Gastroesophageal sphincter (tissue), 4 donors: ENCODE results near the gene SPSB2. TPM values are rescaled to one million over a fixed set of nuclear protein-coding genes. Genes with fewer than 3 reads are reported as not detected.

Source experiments
- ATAC-seq: fragments of 150-250 bp; one replicate; pipeline ENCODE4 v1.9.1; 2016; ENCODE audit warnings: mild to moderate bottlenecking, moderate library complexity
- H3K27ac ChIP-seq, 4 donors: fragments of 200-600 bp; sonication (generic) in 3 of 4; 1 replicate in 3 of 4; 2 replicates in 1 of 4; pipeline ENCODE4 v1.5.1; 2016 to 2019
- H3K27me3 ChIP-seq: fragments of 200-600 bp; sonication (generic); one replicate; pipeline ENCODE4 v1.5.1; 2019
- H3K36me3 ChIP-seq, 2 donors: fragments of 200-600 bp; sonication (generic); one replicate each; pipeline ENCODE4 v1.5.1; 2019; ENCODE audit warnings: control low read depth in 1 of 2
- H3K4me1 ChIP-seq, 3 donors: fragments of 200-600 bp; sonication (generic); 1 replicate in 2 of 3; 2 replicates in 1 of 3; pipeline ENCODE4 v1.5.1; 2016 to 2019; ENCODE audit warnings: control low read depth in 2 of 3
- H3K4me3 ChIP-seq, 2 donors: fragments of 200-600 bp; sonication (generic); one replicate each; pipeline ENCODE4 v1.5.1; 2019; ENCODE audit warnings: mild to moderate bottlenecking in 1 of 2, moderate library complexity in 1 of 2
- H3K9me3 ChIP-seq, 3 donors: fragments of 200-600 bp; sonication (generic); one replicate each; pipeline ENCODE4 v1.5.1; 2017 to 2019; ENCODE audit warnings: control low read depth in 2 of 3
- EP300 ChIP-seq: sonication (generic); formaldehyde crosslinking; IDR thresholded peaks from one replicate; pipeline ENCODE4 v1.6.1; 2017; ENCODE audit warnings: antibody characterized with exemption, mild to moderate bottlenecking
- POLR2A ChIP-seq, 2 donors: fragments of 450-650 bp; IDR thresholded peaks; one replicate each; pipeline ENCODE4 v1.6.1; 2017; ENCODE audit warnings: antibody characterized with exemption in 2 of 2, mild to moderate bottlenecking in 2 of 2, moderate library complexity in 1 of 2
- POLR2AphosphoS5 ChIP-seq: sonication (generic); formaldehyde crosslinking; IDR thresholded peaks from one replicate; pipeline ENCODE4 v1.6.1; 2017; ENCODE audit warnings: antibody characterized with exemption
- WGBS, 2 donors: methylation state at CpG; one replicate each; pipeline ENCODE4 v1.1.5; 2018; ENCODE audit warnings: low coverage in 1 of 2; 5-methylcytosine and 5-hydroxymethylcytosine counted together
- total RNA-seq, 4 donors: library from RNA; depleted of rRNA; stranded (reverse); fragments of >200 nt; gene quantifications; one replicate each; pipeline ENCODE4 v1.1.0, GENCODE V29; 2016
- TF ChIP-seq, protein P1 (sequence below), 4 experiments: fragments of 200-600 bp in 2 of 4; fragments of 450-650 bp in 2 of 4; sonication (generic) in 1 of 4; IDR thresholded peaks; one replicate each; pipeline ENCODE4 v1.5.1; 2017 to 2019; ENCODE audit warnings: antibody characterized with exemption in 4 of 4, mild to moderate bottlenecking in 2 of 4, moderate library complexity in 2 of 4

The SPSB2 gene
- total RNA-seq, 4 donors from 2014 or later: 7.4 to 10.7 (median 8.1) TPM

DNA sequence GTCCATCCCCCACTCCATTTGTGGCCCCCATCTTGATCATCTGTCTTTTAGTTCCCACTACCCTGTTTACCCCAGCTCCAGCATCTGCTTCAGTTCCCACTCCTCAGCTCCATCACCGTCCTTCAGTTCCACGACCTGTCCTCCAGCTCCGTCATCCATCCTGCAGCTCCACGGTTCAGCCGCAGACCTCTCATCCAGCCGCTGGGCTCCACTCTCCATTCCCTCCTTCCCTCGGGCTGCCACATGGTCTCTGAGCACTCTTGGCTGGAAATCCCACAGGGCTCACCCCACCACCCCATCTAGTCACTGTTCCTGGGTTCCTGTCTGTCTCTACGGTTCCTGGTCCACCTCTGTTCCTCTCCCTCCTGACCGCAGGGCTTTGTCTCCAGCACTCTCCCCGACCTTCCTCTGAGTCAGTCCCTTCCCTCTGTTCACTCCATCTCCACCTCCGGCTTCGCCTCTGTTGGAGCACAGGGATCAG lies 48.2 kb downstream of the SPSB2 start:
- Histone ChIP-seq H3K9me3 (no peaks in the 10 kb centered on the region), H3K4me1 (peaks cover 0 to 77% (median 44%) of the 10 kb centered on the region in 3 donors), H3K27me3 (peaks cover 31% of the 10 kb centered on the region), H3K36me3 (peaks cover 0 to under 1% of the 10 kb centered on the region in 2 donors), H3K4me3 (peak overlapping the region in 1 of 2 donors; percentile 18), H3K27ac (peak overlapping the region in 1 of 4 donors; percentile 12)
- no peak for TF ChIP-seq EP300
- TF ChIP-seq POLR2A (IDR thresholded peaks at IDR 0.05): no peak
- no peak for TF ChIP-seq POLR2AphosphoS5
- 41 to 64% methylated on average over 7 to 12 of the region's 12 CpGs for WGBS, 2 donors
- ATAC-seq: no peak

DNA sequence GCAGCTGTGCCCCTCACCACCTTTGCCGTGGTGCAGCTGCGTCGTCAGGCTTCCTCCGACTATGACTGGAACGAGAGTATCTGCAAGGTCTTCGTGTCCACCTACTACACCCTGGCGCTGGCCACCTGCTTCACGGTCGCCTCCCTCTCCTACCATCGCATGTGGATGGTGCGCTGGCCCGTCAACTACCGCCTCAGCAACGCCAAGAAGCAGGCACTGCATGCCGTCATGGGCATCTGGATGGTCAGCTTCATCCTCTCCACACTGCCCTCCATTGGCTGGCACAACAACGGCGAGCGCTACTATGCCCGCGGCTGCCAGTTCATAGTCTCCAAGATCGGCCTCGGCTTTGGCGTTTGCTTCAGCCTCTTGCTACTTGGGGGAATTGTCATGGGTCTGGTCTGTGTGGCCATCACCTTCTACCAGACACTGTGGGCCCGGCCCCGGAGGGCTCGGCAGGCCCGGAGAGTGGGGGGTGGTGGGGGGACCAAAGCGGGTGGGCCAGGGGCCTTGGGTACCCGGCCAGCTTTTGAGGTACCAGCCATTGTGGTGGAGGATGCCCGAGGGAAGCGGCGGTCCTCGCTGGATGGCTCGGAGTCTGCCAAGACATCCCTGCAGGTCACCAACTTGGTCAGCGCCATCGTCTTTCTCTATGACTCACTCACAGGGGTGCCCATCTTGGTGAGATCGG lies 48.9 kb downstream of the SPSB2 start:
- Histone ChIP-seq H3K4me3 (no peak overlapping the region), H3K9me3 (no peaks in the 10 kb centered on the region), H3K27ac (no peak overlapping the region), H3K27me3 (peaks cover 31% of the 10 kb centered on the region), H3K4me1 (peaks cover 0 to 70% (median 37%) of the 10 kb centered on the region in 3 donors), H3K36me3 (no peaks in the 10 kb centered on the region)
- ATAC-seq: no peak
- WGBS, 2 donors: 82 to 95% methylated on average over 8 of the region's 37 CpGs
- no peak for TF ChIP-seq EP300
- TF ChIP-seq POLR2A (IDR thresholded peaks at IDR 0.05): no peak
- TF ChIP-seq POLR2AphosphoS5: no peak
- TF ChIP-seq, protein P1, sequence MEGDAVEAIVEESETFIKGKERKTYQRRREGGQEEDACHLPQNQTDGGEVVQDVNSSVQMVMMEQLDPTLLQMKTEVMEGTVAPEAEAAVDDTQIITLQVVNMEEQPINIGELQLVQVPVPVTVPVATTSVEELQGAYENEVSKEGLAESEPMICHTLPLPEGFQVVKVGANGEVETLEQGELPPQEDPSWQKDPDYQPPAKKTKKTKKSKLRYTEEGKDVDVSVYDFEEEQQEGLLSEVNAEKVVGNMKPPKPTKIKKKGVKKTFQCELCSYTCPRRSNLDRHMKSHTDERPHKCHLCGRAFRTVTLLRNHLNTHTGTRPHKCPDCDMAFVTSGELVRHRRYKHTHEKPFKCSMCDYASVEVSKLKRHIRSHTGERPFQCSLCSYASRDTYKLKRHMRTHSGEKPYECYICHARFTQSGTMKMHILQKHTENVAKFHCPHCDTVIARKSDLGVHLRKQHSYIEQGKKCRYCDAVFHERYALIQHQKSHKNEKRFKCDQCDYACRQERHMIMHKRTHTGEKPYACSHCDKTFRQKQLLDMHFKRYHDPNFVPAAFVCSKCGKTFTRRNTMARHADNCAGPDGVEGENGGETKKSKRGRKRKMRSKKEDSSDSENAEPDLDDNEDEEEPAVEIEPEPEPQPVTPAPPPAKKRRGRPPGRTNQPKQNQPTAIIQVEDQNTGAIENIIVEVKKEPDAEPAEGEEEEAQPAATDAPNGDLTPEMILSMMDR (IDR thresholded peaks at IDR 0.05): no peak

DNA sequence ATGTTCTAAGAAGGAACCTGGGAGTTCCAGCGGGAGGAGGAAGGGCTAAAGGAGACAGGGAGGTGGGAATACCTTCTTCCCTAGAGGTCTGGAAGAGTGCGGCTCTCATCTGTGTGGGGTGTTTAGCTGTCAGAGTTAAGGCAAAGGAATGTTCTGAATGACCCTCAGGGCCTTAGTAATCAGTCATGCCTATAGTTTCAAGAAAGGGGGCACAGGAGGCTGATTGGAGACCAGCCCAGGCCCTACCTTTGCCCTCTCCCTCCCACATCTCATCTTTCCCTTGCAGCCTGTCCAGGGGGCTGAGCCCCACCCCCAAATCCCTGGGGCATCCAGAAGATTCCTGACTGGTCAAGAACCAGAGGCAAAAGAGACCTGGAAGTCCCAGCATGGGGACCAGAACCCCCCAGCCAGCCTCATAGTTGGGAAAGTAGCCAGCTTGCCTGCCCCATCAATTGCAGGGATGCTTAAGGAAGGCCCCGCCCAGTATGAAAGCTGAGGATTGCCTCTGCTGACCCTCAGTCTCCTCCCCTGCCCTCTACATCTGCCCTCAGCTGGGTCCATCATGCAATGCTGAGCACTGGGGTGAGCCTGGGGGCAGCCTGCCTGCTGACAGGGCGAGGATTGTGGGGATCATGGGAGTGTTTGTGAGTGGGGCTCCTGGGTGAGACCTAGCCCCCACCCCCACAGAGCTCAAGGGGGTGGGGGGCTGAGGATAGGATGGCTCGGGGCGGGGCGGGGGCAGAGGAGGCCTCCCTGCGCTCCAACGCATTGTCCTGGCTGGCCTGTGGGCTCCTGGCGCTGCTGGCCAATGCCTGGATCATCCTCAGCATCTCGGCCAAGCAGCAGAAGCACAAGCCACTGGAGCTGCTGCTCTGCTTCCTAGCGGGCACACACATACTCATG lies 49.7 kb downstream of the SPSB2 start:
- H3K27me3 ChIP-seq: peaks cover 31% of the 10 kb centered on the region
- no peak for ATAC-seq
- 47 to 74% methylated on average over 2 of the region's 12 CpGs for WGBS, 2 donors

DNA sequence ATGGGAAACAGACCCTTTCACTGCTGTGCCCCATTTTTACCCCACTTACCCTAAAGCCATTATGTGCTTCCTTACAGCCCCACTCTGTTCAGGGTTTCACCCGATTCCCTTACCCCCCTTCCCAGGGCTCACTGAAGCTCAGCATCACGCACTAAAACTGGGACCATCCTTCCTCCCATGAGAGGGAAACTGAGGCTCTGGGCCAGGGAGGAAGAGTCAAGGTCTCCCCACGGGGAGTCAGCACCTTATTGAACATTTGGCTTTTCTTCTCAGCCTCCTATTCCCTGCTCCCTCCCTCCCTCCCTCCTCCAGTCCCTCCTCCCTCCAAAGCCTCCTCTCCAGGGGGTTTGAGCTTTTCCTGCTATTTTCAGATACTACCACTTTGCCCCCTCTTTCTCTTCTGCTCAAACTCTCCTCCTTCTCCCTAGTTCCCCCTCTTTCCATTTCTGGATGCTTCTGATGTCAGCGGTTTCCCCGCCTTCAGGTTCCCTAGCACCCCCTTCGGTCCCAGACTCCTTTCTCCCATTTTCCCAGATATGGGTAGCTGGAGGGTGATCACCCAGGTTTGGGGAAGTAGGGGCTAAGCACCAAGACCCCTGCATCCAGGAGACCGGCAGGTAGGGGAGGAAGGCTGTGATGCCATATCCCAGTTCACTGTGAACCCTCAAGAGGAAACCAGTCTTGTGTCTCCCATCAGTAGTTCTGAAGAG lies 50.5 kb downstream of the SPSB2 start:
- peak overlapping the region in 1 of 4 donors; percentile 72 for H3K27ac ChIP-seq
- ATAC-seq: no peak
- peak overlapping the region in 1 of 2 donors; percentile 56 for H3K4me3 ChIP-seq
- H3K27me3 ChIP-seq: peaks cover 31% of the 10 kb centered on the region
- H3K36me3 ChIP-seq: no peaks in the 10 kb centered on the region
- peaks cover 0 to 59% (median 33%) of the 10 kb centered on the region in 3 donors for H3K4me1 ChIP-seq
- H3K9me3 ChIP-seq: no peaks in the 10 kb centered on the region
- 10 to 38% methylated on average over 3 of the region's 7 CpGs for WGBS, 2 donors
- no peak for TF ChIP-seq EP300

More for the DNA sequence above, 49.7 kb downstream of the SPSB2 start:
- peaks cover 0 to 66% (median 37%) of the 10 kb centered on the region in 3 donors for H3K4me1 ChIP-seq
- no peaks in the 10 kb centered on the region for H3K9me3 ChIP-seq
- H3K36me3 ChIP-seq: no peaks in the 10 kb centered on the region
- TF ChIP-seq POLR2AphosphoS5: no peak
- TF ChIP-seq EP300: no peak
- no peak for TF ChIP-seq POLR2A (IDR thresholded peaks at IDR 0.05)
- TF ChIP-seq, protein P1 (IDR thresholded peaks at IDR 0.05): no peak
- H3K4me3 ChIP-seq: no peak overlapping the region
- no peak overlapping the region for H3K27ac ChIP-seq

DNA sequence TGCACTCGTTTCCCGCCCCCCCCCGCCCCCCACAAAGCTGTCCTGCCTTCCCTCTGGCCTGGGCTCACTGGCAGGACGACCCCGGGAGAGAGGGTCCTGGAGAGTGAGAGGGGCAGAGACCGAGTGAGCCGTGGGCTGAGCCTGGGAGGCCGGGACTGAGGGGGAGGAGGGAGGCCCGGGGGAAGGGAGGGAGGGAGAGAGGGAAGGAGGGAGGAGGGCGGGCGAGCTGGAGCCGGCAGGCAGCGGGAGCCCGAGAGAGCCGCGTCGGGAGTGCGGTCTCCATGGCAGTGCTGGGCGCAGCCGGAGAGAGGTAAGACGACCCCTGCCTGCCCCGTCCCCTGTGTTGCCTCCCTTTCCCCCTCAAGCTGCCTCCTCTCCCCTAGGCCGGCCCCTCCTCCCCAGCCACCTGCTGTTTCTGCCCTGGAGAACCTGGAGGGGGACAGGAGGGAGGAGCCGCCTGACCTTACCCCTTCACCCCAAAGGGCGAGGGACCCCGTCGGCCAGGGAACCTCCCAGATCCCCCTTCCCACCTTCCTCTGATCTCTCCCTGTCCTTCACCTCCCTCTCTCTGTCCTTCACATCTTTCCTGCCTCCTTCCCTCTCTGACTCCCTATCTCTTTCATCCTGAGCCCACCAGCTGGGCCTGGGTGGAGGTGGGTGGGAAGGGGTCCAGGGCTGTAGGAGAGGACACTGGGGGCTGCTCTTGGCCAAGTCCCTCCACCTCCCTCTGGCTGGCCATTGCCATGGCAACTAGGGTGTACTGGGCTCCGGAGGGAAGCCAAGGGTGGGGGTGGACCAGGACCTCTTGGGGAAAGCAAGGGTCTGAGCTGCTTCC lies 51.3 kb downstream of the SPSB2 start, which contains the start of gene GPR162:
Gene GPR162 (plus strand): TSS at position 231 of the 835 bp plus-strand sequence. CDS start 2,078 bp downstream, outside the sequence.
- Histone ChIP-seq H3K27me3 (peaks cover 31% of the 10 kb centered on the region), H3K9me3 (no peaks in the 10 kb centered on the region), H3K27ac (peak within 1 kb of the TSS in 3 of 4 donors; percentile 63 to 72 (median 64)), H3K36me3 (no peaks in the 10 kb centered on the region), H3K4me1 (peaks cover 0 to 51% (median 26%) of the 10 kb centered on the region in 3 donors), H3K4me3 (peak within 1 kb of the TSS; percentile 35 to 56)
- peak; percentile 69 for ATAC-seq
- TF ChIP-seq EP300 (no peak), POLR2AphosphoS5 (no peak), POLR2A (IDR thresholded peaks at IDR 0.05) (no peak)
- WGBS, 2 donors: 0% methylated on average over 8 of the region's 28 CpGs; no CpG with 5 or more reads in 1 of the 2 donors

Other genes with a start within 250 kb of the SPSB2 start
- gene LPAR5, start 237.3 kb downstream of the SPSB2 start, total RNA-seq: 1 to 10 TPM in 2 of 4 donors, under 1 TPM in 2; 0.47 to 2.0 (median 1.2) TPM
- gene ACRBP, start 225.9 kb downstream of the SPSB2 start, total RNA-seq: 1 to 10 TPM in 2 of 4 donors, under 1 TPM in 1, not detected in 1; 0.81 to 3.2 (median 2.4) TPM
- 10 to 100 TPM; 43.2 to 63.8 (median 54.3) TPM for gene ING4, start 210.2 kb downstream of the SPSB2 start, total RNA-seq
- 10 to 100 TPM; 26.1 to 57.5 (median 43.6) TPM for gene ZNF384, start 183.9 kb downstream of the SPSB2 start, total RNA-seq
- gene PIANP, start 172.5 kb downstream of the SPSB2 start, total RNA-seq: 1 to 10 TPM in 1 of 4 donors, under 1 TPM in 3; 0.46 to 1.2 (median 0.73) TPM
- 10 to 100 TPM; 54.4 to 69.5 (median 55.4) TPM for gene COPS7A, start 149.3 kb downstream of the SPSB2 start, total RNA-seq
- gene MLF2, start 120.2 kb downstream of the SPSB2 start, total RNA-seq: 100 to 1,000 TPM; 140 to 290 (median 216) TPM
- 100 to 1,000 TPM; 259 to 516 (median 325) TPM for gene PTMS, start 106.9 kb downstream of the SPSB2 start, total RNA-seq
- gene LAG3, start 100.8 kb downstream of the SPSB2 start, total RNA-seq: 1 to 10 TPM in 3 of 4 donors, under 1 TPM in 1; 0.30 to 3.0 (median 1.9) TPM
- 10 to 100 TPM in 2 of 4 donors, 1 to 10 TPM in 2; 2.6 to 15.2 (median 9.1) TPM for gene CD4, start 83.8 kb downstream of the SPSB2 start, total RNA-seq
- gene GPR162, start 51.5 kb downstream of the SPSB2 start, total RNA-seq: 1 to 10 TPM; 3.7 to 9.7 (median 3.9) TPM
- gene P3H3, start 44.9 kb downstream of the SPSB2 start, total RNA-seq: 10 to 100 TPM; 17.3 to 28.3 (median 23.0) TPM
- 1 to 10 TPM in 3 of 4 donors, under 1 TPM in 1; 0.45 to 1.8 (median 1.3) TPM for gene GNB3, start 32.4 kb downstream of the SPSB2 start, total RNA-seq
- gene CDCA3, start 22.0 kb downstream of the SPSB2 start, total RNA-seq: 1 to 10 TPM; 1.1 to 5.9 (median 1.4) TPM
- gene USP5, start 21.2 kb downstream of the SPSB2 start, total RNA-seq: 10 to 100 TPM; 43.4 to 70.9 (median 65.0) TPM
- gene TPI1, start 5.8 kb downstream of the SPSB2 start, total RNA-seq: 100 to 1,000 TPM; 324 to 473 (median 392) TPM
- 10 to 100 TPM in 3 of 4 donors, 1 to 10 TPM in 1; 8.8 to 16.6 (median 13.6) TPM for gene LRRC23, start 31.5 kb upstream of the SPSB2 start, total RNA-seq
- 10 to 100 TPM; 31.2 to 68.2 (median 43.5) TPM for gene ENO2, start 41.3 kb upstream of the SPSB2 start, total RNA-seq
- 100 to 1,000 TPM in 2 of 4 donors, 10 to 100 TPM in 2; 49.0 to 136 (median 95.2) TPM for gene ATN1, start 54.7 kb upstream of the SPSB2 start, total RNA-seq
- gene RNU7-1, start 70.5 kb upstream of the SPSB2 start, total RNA-seq: not detected
- 100 to 1,000 TPM; 172 to 521 (median 367) TPM for gene C12orf57, start 70.7 kb upstream of the SPSB2 start, total RNA-seq
- gene PTPN6, start 78.1 kb upstream of the SPSB2 start, total RNA-seq: 10 to 100 TPM in 1 of 4 donors, 1 to 10 TPM in 3; 2.6 to 15.9 (median 7.5) TPM
- gene PHB2, start 97.4 kb upstream of the SPSB2 start, total RNA-seq: 100 to 1,000 TPM; 170 to 215 (median 187) TPM
- gene EMG1, start 97.6 kb upstream of the SPSB2 start, total RNA-seq: 10 to 100 TPM; 17.0 to 27.3 (median 20.1) TPM
- 10 to 100 TPM; 23.7 to 33.7 (median 26.6) TPM for gene LPCAT3, start 145.2 kb upstream of the SPSB2 start, total RNA-seq
- 100 to 1,000 TPM; 391 to 853 (median 638) TPM for gene C1S, start 187.4 kb upstream of the SPSB2 start, total RNA-seq
- gene C1R, start 219.1 kb upstream of the SPSB2 start, total RNA-seq: 100 to 1,000 TPM; 330 to 846 (median 620) TPM
- 100 to 1,000 TPM in 2 of 4 donors, 10 to 100 TPM in 2; 85.9 to 181 (median 103) TPM for gene C1RL, start 235.9 kb upstream of the SPSB2 start, total RNA-seq